ENCODE results near the gene GRID2. TPM values are rescaled to one million over a fixed set of nuclear protein-coding genes. Genes with fewer than 3 reads are reported as not detected.

The GRID2 gene
- total RNA-seq, 1 donor from 2014 or later: not detected

GRCh38 chr4:92317047-92317446 lies 13.3 kb downstream of the GRID2 start:
- DNase-seq (ENCODE audit: low spot score): no peak
- H3K36me3 Mint-ChIP-seq (ENCODE audit: low read depth): no peaks in the 10 kb centered on the region
- no peaks in the 10 kb centered on the region for H3K9me3 Mint-ChIP-seq
- no peaks in the 10 kb centered on the region for H3K27me3 Mint-ChIP-seq (ENCODE audit: low read depth)
- intact Hi-C loops (cut with micrococcal nuclease): no loop called here
- no peak overlapping the region for H3K27ac Mint-ChIP-seq
- H3K4me3 Mint-ChIP-seq (ENCODE audit: low read depth): no peak overlapping the region
- H3K4me1 Mint-ChIP-seq (ENCODE audit: low read depth): no peaks in the 10 kb centered on the region

GRCh38 chr4:92328095-92328494 lies 24.3 kb downstream of the GRID2 start:
- H3K27me3 Mint-ChIP-seq (ENCODE audit: low read depth): no peaks in the 10 kb centered on the region
- H3K27ac Mint-ChIP-seq: no peak overlapping the region
- H3K4me3 Mint-ChIP-seq (ENCODE audit: low read depth): no peak overlapping the region
- DNase-seq (ENCODE audit: low spot score): no peak
- H3K4me1 Mint-ChIP-seq (ENCODE audit: low read depth): no peaks in the 10 kb centered on the region
- intact Hi-C loops (cut with micrococcal nuclease): no loop called here
- no peaks in the 10 kb centered on the region for H3K36me3 Mint-ChIP-seq (ENCODE audit: low read depth)
- H3K9me3 Mint-ChIP-seq: no peaks in the 10 kb centered on the region

GRCh38 chr4:92333016-92333415 lies 29.2 kb downstream of the GRID2 start:
- H3K4me1 Mint-ChIP-seq (ENCODE audit: low read depth): no peaks in the 10 kb centered on the region
- no peaks in the 10 kb centered on the region for H3K36me3 Mint-ChIP-seq (ENCODE audit: low read depth)
- intact Hi-C loops (cut with micrococcal nuclease): no loop called here
- H3K27ac Mint-ChIP-seq: no peak overlapping the region
- no peaks in the 10 kb centered on the region for H3K9me3 Mint-ChIP-seq
- no peak for DNase-seq (ENCODE audit: low spot score)
- no peak overlapping the region for H3K4me3 Mint-ChIP-seq (ENCODE audit: low read depth)
- no peaks in the 10 kb centered on the region for H3K27me3 Mint-ChIP-seq (ENCODE audit: low read depth)

- Mint-ChIP-seq H3K27ac (no peak overlapping the region), H3K4me3 (ENCODE audit: low read depth) (no peak overlapping the region), H3K9me3 (no peaks in the 10 kb centered on the region), H3K36me3 (ENCODE audit: low read depth) (no peaks in the 10 kb centered on the region), H3K4me1 (ENCODE audit: low read depth) (no peaks in the 10 kb centered on the region), H3K27me3 (ENCODE audit: low read depth) (no peaks in the 10 kb centered on the region)
- intact Hi-C loops (cut with micrococcal nuclease): no loop called here
- no peak for DNase-seq (ENCODE audit: low spot score)
Observed at GRCh38 chr4:92334716-92335350, 31.1 kb downstream of the GRID2 start.

- H3K27ac Mint-ChIP-seq: no peak overlapping the region
- no peaks in the 10 kb centered on the region for H3K9me3 Mint-ChIP-seq
- no peaks in the 10 kb centered on the region for H3K36me3 Mint-ChIP-seq (ENCODE audit: low read depth)
Observed at GRCh38 chr4:92339676-92340075, 35.9 kb downstream of the GRID2 start.

GRCh38 chr4:92344216-92344615 lies 40.5 kb downstream of the GRID2 start:
- Mint-ChIP-seq H3K27ac (no peak overlapping the region), H3K9me3 (no peaks in the 10 kb centered on the region), H3K4me1 (ENCODE audit: low read depth) (no peaks in the 10 kb centered on the region), H3K27me3 (ENCODE audit: low read depth) (no peaks in the 10 kb centered on the region), H3K4me3 (ENCODE audit: low read depth) (no peak overlapping the region), H3K36me3 (ENCODE audit: low read depth) (no peaks in the 10 kb centered on the region)
- intact Hi-C loops (cut with micrococcal nuclease): no loop called here
- DNase-seq (ENCODE audit: low spot score): no peak

More at GRCh38 chr4:92339676-92340075, 35.9 kb downstream of the GRID2 start:
- no peaks in the 10 kb centered on the region for H3K4me1 Mint-ChIP-seq (ENCODE audit: low read depth)
- H3K4me3 Mint-ChIP-seq (ENCODE audit: low read depth): no peak overlapping the region
- intact Hi-C loops (cut with micrococcal nuclease): no loop called here
- DNase-seq (ENCODE audit: low spot score): no peak
- no peaks in the 10 kb centered on the region for H3K27me3 Mint-ChIP-seq (ENCODE audit: low read depth)

GRCh38 chr4:92346289-92346688 lies 42.5 kb downstream of the GRID2 start:
- DNase-seq (ENCODE audit: low spot score): no peak
- H3K36me3 Mint-ChIP-seq (ENCODE audit: low read depth): no peaks in the 10 kb centered on the region
- no peaks in the 10 kb centered on the region for H3K27me3 Mint-ChIP-seq (ENCODE audit: low read depth)
- H3K4me1 Mint-ChIP-seq (ENCODE audit: low read depth): no peaks in the 10 kb centered on the region
- H3K27ac Mint-ChIP-seq: no peak overlapping the region
- no peaks in the 10 kb centered on the region for H3K9me3 Mint-ChIP-seq
- intact Hi-C loops (cut with micrococcal nuclease): no loop called here
- H3K4me3 Mint-ChIP-seq (ENCODE audit: low read depth): no peak overlapping the region

GRCh38 chr4:92357966-92358365 lies 54.2 kb downstream of the GRID2 start:
- DNase-seq (ENCODE audit: low spot score): no peak
- Mint-ChIP-seq H3K27ac (no peak overlapping the region), H3K27me3 (ENCODE audit: low read depth) (no peaks in the 10 kb centered on the region), H3K36me3 (ENCODE audit: low read depth) (no peaks in the 10 kb centered on the region), H3K4me3 (ENCODE audit: low read depth) (no peak overlapping the region), H3K9me3 (no peaks in the 10 kb centered on the region), H3K4me1 (ENCODE audit: low read depth) (no peaks in the 10 kb centered on the region)
- intact Hi-C loops (cut with micrococcal nuclease): no loop called here

GRCh38 chr4:92359491-92359890 lies 55.7 kb downstream of the GRID2 start:
- Mint-ChIP-seq H3K4me1 (ENCODE audit: low read depth) (no peaks in the 10 kb centered on the region), H3K4me3 (ENCODE audit: low read depth) (no peak overlapping the region), H3K27me3 (ENCODE audit: low read depth) (no peaks in the 10 kb centered on the region), H3K27ac (no peak overlapping the region), H3K9me3 (no peaks in the 10 kb centered on the region), H3K36me3 (ENCODE audit: low read depth) (no peaks in the 10 kb centered on the region)
- no peak for DNase-seq (ENCODE audit: low spot score)
- intact Hi-C loops (cut with micrococcal nuclease): no loop called here

- Mint-ChIP-seq H3K4me3 (ENCODE audit: low read depth) (no peak overlapping the region), H3K4me1 (ENCODE audit: low read depth) (no peaks in the 10 kb centered on the region), H3K9me3 (no peaks in the 10 kb centered on the region), H3K36me3 (ENCODE audit: low read depth) (no peaks in the 10 kb centered on the region), H3K27me3 (ENCODE audit: low read depth) (no peaks in the 10 kb centered on the region), H3K27ac (no peak overlapping the region)
- intact Hi-C loops (cut with micrococcal nuclease): no loop called here
- no peak for DNase-seq (ENCODE audit: low spot score)
Observed at GRCh38 chr4:92362028-92362427, 58.3 kb downstream of the GRID2 start.

GRCh38 chr4:92368653-92369052 lies 64.9 kb downstream of the GRID2 start:
- Mint-ChIP-seq H3K4me3 (ENCODE audit: low read depth) (no peak overlapping the region), H3K36me3 (ENCODE audit: low read depth) (no peaks in the 10 kb centered on the region), H3K4me1 (ENCODE audit: low read depth) (no peaks in the 10 kb centered on the region), H3K9me3 (no peaks in the 10 kb centered on the region), H3K27me3 (ENCODE audit: low read depth) (no peaks in the 10 kb centered on the region), H3K27ac (no peak overlapping the region)
- intact Hi-C loops (cut with micrococcal nuclease): no loop called here
- no peak for DNase-seq (ENCODE audit: low spot score)

GRCh38 chr4:92381616-92382015 lies 77.8 kb downstream of the GRID2 start:
- Mint-ChIP-seq H3K27me3 (ENCODE audit: low read depth) (no peaks in the 10 kb centered on the region), H3K27ac (no peak overlapping the region), H3K4me3 (ENCODE audit: low read depth) (no peak overlapping the region), H3K9me3 (peaks cover 6% of the 10 kb centered on the region), H3K4me1 (ENCODE audit: low read depth) (no peaks in the 10 kb centered on the region), H3K36me3 (ENCODE audit: low read depth) (no peaks in the 10 kb centered on the region)
- no peak for DNase-seq (ENCODE audit: low spot score)
- intact Hi-C loops (cut with micrococcal nuclease): no loop called here

GRCh38 chr4:92382128-92382527 lies 78.4 kb downstream of the GRID2 start:
- no peak overlapping the region for H3K27ac Mint-ChIP-seq
- no peaks in the 10 kb centered on the region for H3K36me3 Mint-ChIP-seq (ENCODE audit: low read depth)
- H3K4me1 Mint-ChIP-seq (ENCODE audit: low read depth): no peaks in the 10 kb centered on the region
- DNase-seq (ENCODE audit: low spot score): no peak
- peaks cover 4% of the 10 kb centered on the region for H3K9me3 Mint-ChIP-seq
- intact Hi-C loops (cut with micrococcal nuclease): no loop called here
- H3K27me3 Mint-ChIP-seq (ENCODE audit: low read depth): no peaks in the 10 kb centered on the region
- H3K4me3 Mint-ChIP-seq (ENCODE audit: low read depth): no peak overlapping the region

All from activated T-helper 2 cell treated with anti-CD3 and anti-CD28 coated beads, Interferon-gamma antibody, Interleukin-2, Interleukin-4, amounts not matched to agents 10 μg/mL and 5 μg/mL and 100 μg/mL, durations not matched to agents 14 hours and 24 hours and 36 hours (primary cell).